Measurements from ENCODE around the gene NPC1L1.
"Not testable (repeated sequence)": the region's sequence is repeated elsewhere in the genome, so short reads cannot be mapped to it uniquely, and the experiment has no call there.

Gene NPC1L1

GRCh38 chr7:44565795-44566559 lies 24.8 kb upstream of the NPC1L1 start:
- no peak for DNase-seq

GRCh38 chr7:44565097-44565794 lies 24.1 kb upstream of the NPC1L1 start:
- peak; percentile 65 for DNase-seq

DNA sequence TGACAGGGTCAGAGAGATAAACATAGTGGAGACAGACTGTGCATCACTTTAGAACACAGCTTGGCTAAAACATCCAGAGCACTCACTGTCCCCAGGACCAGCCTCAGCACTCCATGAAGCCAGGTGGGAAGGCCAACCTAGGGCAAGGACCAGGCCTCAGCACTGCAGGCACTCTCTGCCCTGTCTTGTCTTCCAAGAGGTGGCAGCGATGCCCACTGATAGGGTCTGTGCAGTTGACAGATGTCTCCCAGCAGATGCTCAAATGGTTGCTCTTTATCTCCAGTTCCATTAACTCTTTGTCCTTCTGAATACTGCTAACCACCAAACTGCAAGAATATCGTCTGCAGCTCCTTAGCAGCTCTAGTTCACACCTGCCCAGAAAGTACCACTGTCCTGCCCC lies 23.5 kb upstream of the NPC1L1 start:
- DNase-seq, result no peak

DNA sequence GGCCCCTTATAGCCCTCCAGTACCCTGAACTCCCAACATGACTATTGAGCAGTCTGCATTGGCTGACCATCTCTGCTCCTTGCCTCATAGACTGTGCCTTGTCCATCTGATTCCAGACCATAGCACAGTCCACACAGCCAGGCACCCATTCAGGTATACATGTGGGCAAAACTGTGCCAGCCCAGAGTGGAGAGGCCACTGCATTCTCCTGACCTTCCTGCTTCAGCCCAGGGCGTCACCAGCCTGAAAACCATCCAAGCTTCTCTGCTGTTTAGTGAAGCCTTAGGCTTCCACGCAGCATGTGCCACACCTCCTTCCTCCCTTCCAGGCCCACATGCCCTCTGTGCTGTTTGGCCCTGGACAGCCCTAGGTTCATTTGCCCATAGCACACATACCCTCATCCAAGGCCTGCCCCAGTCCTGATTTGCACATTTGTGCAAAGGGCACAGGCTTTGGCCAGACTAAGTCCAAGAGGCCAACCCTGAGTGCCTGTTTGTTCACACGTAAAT lies 22.1 kb upstream of the NPC1L1 start:
- no peak for DNase-seq

DNA sequence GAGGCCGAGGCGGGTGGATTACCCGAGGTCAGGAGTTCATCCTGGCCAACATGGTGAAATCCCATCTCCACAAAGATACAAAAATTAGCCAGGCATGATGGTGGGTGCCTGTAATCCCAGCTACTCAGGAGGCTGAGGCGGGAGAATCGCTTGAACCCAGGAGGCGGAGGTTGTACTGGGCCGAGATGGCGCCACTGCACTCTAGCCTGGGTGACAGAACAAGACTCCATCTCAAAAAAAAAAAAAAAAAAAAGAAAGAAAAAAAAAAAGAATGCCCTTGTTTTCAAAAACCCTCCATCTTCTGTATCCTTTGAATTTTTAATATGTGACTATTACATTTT lies 21.5 kb upstream of the NPC1L1 start:
- not testable (repeated sequence) for DNase-seq

- DNase-seq, result peak; percentile 74
Observed at GRCh38 chr7:44561962-44562621, 21.0 kb upstream of the NPC1L1 start.

DNA sequence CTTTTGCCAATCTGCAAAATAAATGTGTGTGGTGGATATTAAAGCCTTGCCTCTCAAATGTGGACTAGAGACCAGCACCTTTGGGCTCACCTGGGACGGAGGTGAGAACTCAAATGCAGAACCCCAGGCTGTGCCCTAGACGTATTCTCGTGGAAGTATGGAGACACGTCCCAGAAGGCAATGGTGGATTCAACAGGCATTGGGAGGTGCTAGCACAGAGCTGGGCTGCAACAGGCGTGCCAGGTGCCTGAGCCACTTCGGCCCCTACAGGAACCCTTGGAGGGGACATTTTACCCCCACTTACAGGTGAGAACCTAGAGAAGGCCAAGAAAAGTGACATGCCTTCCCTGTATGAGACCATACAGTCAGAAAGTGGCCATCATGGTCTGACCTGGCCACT lies 20.4 kb upstream of the NPC1L1 start:
- DNase-seq, result no peak

GRCh38 chr7:44559485-44559884 lies 18.4 kb upstream of the NPC1L1 start:
- no peak for DNase-seq

- no peak for DNase-seq
Observed at GRCh38 chr7:44557485-44557884, 16.4 kb upstream of the NPC1L1 start.

GRCh38 chr7:44555350-44555749 lies 14.2 kb upstream of the NPC1L1 start:
- no peak for DNase-seq

DNA sequence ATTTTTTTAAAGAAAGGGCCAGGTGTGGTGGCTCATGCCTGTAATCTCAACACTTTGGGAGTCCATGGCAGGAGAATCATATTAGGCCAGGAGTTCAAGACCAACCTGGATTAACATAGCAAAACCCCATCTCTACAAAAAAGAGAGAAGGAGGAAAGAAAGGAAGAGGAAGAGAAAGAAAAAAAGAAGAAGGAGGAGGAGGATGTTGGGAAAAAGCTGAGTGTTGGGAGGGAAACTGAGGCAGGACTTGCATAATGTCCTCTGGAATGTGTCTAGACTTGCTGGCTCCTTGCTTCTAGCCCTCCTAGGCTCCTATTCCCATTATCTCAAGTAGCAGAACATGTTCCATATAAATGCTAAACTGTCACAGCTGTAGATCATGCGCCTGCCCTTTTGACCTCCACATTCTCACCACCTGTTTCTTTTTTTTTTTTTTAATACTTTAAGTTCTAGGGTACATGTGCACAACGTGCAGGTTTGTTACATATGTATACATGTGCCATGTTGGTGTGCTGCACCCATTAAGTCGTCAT lies 11.4 kb upstream of the NPC1L1 start:
- DNase-seq, result not testable (repeated sequence)

- DNase-seq, result no peak
Observed at GRCh38 chr7:44549457-44549856, 8.3 kb upstream of the NPC1L1 start.

GRCh38 chr7:44548893-44549292 lies 7.8 kb upstream of the NPC1L1 start:
- DNase-seq, result no peak

GRCh38 chr7:44547536-44548231 lies 6.6 kb upstream of the NPC1L1 start:
- no peak for DNase-seq

DNA sequence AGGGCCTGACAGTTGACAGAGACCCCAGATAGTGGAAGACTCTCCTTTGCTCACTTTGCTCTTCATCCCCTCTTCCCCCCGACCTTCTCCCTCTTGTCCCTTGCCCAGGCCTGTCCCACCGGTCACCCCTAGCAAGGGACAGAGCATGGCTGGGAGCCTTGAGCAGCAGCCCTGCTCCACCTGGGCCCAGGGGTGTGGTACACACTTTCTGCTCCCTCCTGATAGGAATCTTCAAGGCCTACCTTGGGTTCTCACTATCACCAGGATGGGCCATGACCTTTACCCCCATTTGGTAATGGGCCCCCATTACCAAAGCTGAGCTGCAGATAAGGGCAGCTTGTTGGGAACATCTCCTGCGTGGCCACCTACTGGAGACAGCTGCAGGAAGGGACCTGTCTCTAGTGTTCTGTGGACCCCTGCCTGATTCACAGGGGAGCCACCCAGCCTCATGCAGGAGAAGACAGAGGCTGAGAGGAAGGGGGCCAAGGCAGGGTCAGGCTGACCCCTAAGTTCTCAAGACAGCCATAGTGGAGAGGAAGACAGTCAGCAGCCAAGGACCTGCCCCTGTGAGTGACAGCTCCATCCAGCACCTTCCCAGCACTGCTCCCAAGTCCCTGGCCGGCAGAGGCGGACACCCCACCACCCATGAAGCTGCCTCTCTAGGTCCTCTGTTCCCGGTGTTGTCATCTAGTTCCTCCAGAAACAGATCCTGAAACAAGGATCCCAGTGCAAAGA lies 913 bp upstream of the NPC1L1 start:
- no peak for DNase-seq

- no peak for DNase-seq
Observed at GRCh38 chr7:44540592-44541027, 520 bp downstream of the NPC1L1 start.

GRCh38 chr7:44539669-44540506 lies 1.2 kb downstream of the NPC1L1 start:
- DNase-seq, result no peak

- no peak for DNase-seq
Observed at GRCh38 chr7:44538798-44539668, 2.1 kb downstream of the NPC1L1 start.

GRCh38 chr7:44538093-44538797 lies 2.9 kb downstream of the NPC1L1 start:
- DNase-seq, result no peak

DNA sequence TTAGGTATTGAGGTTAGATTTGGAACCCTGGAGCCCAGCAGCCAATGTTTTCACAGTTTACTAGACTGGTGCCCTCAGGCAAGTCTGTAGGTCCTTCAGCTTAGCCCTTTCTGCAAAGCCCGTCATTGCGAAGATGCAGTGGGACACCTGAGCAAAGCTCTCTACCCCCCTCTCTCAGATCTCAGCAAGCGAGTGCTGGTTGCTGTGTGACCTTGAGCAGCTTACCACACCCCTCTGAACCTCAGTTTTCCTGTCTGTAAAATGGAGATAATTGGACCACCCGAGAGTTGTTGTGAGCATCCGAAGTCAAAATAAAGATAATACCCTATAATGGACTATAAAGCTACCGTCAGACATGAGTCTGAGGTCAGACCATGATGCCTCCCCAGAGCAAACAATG lies 3.7 kb downstream of the NPC1L1 start:
- DNase-seq, result no peak

Measured in EL (cell line).